ENCODE data around the gene EFS.
A peak's percentile ranks its signal among the peaks of the same experiment; 100 is the strongest.

The EFS gene

GRCh38 chr14:23359167-23359626 lies 5.8 kb downstream of the EFS start:
- no peak for DNase-seq (ENCODE audit: low read depth in 2 of 2)

- no peak for DNase-seq (ENCODE audit: low read depth in 2 of 2)
Observed at GRCh38 chr14:23358553-23359166, 6.3 kb downstream of the EFS start.

GRCh38 chr14:23358042-23358441 lies 6.9 kb downstream of the EFS start:
- no peak for DNase-seq (ENCODE audit: low read depth in 2 of 2)

- DNase-seq (ENCODE audit: low read depth in 2 of 2), result no peak
Observed at GRCh38 chr14:23357261-23357660, 7.7 kb downstream of the EFS start.

GRCh38 chr14:23356662-23357061 lies 8.3 kb downstream of the EFS start:
- DNase-seq (ENCODE audit: low read depth in 2 of 2), result no peak

GRCh38 chr14:23355871-23356435 lies 9.0 kb downstream of the EFS start:
- no peak for DNase-seq (ENCODE audit: low read depth in 2 of 2)

- no peak for DNase-seq (ENCODE audit: low read depth in 2 of 2)
Observed at GRCh38 chr14:23354990-23355389, 10.0 kb downstream of the EFS start.

GRCh38 chr14:23353433-23353780 lies 11.6 kb downstream of the EFS start:
- no peak for DNase-seq (ENCODE audit: low read depth in 2 of 2)

GRCh38 chr14:23352506-23353432 lies 12.2 kb downstream of the EFS start, which contains the start of gene SLC22A17:
Gene SLC22A17 (minus strand): TSS chr14:23352887.
- peak; percentile 27 to 41 for DNase-seq (ENCODE audit: low read depth in 2 of 2)

GRCh38 chr14:23351681-23352505 lies 13.1 kb downstream of the EFS start:
- DNase-seq (ENCODE audit: low read depth in 2 of 2), result no peak

GRCh38 chr14:23349156-23349845 lies 15.7 kb downstream of the EFS start:
- no peak for DNase-seq (ENCODE audit: low read depth in 2 of 2)

GRCh38 chr14:23348297-23348655 lies 16.7 kb downstream of the EFS start:
- DNase-seq (ENCODE audit: low read depth in 2 of 2), result no peak

- DNase-seq (ENCODE audit: low read depth in 2 of 2), result no peak
Observed at GRCh38 chr14:23347406-23348296, 17.3 kb downstream of the EFS start.

GRCh38 chr14:23346693-23347405 lies 18.1 kb downstream of the EFS start:
- DNase-seq (ENCODE audit: low read depth in 2 of 2), result no peak

- DNase-seq (ENCODE audit: low read depth in 2 of 2), result no peak
Observed at GRCh38 chr14:23345987-23346692, 18.8 kb downstream of the EFS start.

GRCh38 chr14:23344481-23344880 lies 20.5 kb downstream of the EFS start:
- DNase-seq (ENCODE audit: low read depth in 2 of 2), result no peak

GRCh38 chr14:23339506-23340268 lies 25.3 kb downstream of the EFS start:
- DNase-seq (ENCODE audit: low read depth in 2 of 2), result no peak

- no peak for DNase-seq (ENCODE audit: low read depth in 2 of 2)
Observed at GRCh38 chr14:23335623-23336022, 29.3 kb downstream of the EFS start.

All from stimulated activated CD4-positive, alpha-beta T cell treated with anti-CD3 and anti-CD28 coated beads, Interleukin-15, amount 100 ng/mL, for 48 hours (primary cell).